NCI-H460 (cell line): ENCODE results near the gene SGPP2. TPM values are rescaled to one million over a fixed set of nuclear protein-coding genes. Genes with fewer than 3 reads are reported as not detected.
"Not testable (repeated sequence)": the region's sequence is repeated elsewhere in the genome, so short reads cannot be mapped to it uniquely, and the experiment has no call there.

Experiments used
- DNase-seq: peaks from one replicate; pipeline ENCODE4 v3.0.0-alpha.2; 2016; ENCODE audit warnings: low read depth; ENCODE audit errors: extremely low read depth
- total RNA-seq: library from RNA; depleted of rRNA; stranded (reverse); fragments of >200 nt; shearing (Covaris generic); gene quantifications from 2 replicates; pipeline ENCODE4 v1.2.3, GENCODE V29; 2014

The SGPP2 gene
- total RNA-seq, 1 experiment from 2014 or later: not detected

DNA sequence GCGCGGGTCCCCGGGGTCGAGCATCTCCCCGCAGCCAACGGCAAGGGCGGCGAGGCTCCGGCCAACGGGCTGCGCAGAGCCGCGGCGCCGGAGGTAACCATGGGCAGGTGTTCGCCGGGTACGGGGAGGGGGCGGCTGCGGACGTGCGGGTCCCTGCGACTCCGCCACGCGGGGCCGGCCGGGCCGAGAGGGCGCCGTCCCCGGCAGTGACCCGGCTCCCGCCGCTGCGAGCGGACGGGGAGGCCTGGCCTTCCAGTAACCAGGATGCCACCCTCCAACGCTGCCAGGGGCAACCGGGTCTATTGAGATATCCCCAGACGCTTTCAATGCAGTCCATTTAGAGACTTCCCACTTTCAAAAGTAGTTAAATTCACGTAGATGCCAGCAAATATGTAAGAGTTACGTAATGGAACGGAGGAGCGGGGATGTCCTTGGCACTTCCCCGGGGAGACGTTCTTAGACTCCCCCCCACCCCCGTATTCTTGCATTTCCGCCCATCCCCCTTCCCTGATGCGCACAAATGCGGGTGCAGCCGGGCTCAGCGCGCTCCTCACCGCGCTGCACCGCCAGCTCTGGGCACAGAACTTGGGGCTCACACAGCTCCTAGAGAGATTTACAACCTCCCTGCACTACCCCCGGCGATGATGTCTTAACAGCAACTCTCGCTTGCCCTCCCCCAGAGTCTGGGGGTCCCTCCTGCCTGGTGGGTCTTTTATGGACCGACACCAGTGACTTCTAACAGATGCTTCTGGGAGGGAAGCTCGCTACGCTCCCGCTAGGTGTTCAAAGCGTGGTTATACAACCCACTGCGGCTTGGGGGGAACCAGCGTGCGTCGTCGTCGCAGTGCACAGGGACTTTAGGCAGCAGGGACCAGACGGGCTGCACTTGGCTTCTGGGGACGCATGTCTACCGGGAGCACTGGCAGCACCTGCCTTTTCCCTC lies 657 bp downstream of the SGPP2 start:
- no peak for DNase-seq

DNA sequence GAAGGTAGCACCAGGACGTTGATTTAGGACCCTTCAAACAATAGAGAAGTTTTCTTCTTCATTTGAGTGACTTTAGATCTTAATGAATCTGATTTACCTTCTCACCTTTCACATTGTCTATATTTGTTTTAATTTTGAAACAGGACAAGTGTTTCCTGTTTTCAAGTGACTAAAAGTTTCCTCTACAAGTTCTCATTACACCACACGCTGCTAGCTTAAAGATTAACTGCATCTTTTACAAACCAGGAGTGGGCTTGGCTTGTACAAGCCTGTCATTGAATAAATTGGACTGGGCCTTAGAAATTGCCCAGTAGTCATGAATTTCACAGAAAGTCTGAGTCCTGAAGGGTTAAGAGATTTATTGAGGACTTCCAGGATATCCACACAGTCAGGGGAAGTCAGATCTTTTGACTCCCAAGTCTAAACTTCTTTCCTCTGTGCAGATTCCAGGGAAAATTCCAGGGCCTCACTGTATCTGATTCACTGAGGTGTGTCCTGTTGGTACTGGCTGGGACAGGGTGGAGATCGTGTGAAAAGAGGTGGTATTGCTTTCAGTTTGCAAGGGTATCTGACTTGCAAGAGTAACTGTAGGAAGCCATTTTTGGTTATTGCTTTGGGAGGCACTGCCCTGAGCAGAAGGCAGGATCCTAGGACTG lies 3.4 kb downstream of the SGPP2 start:
- DNase-seq: no peak

DNA sequence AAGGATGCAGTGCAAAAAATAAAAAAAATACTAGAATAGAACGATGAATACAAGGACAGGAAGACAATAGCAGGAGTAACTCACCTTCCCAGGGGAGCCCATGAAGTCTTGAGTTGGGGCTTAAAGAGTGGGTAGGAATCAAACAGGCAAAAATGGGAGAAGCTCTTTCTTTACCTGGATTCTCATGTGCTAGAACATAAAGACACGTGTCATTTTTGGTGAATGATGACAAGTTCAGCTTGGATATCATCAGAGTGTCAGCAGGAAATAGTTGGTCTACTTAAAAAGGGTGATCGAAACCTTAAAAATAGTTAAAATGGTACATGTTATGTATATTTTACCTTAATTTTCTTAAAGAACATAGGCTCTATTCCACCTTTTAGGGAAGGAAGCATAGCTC lies 5.7 kb downstream of the SGPP2 start:
- DNase-seq: no peak

DNA sequence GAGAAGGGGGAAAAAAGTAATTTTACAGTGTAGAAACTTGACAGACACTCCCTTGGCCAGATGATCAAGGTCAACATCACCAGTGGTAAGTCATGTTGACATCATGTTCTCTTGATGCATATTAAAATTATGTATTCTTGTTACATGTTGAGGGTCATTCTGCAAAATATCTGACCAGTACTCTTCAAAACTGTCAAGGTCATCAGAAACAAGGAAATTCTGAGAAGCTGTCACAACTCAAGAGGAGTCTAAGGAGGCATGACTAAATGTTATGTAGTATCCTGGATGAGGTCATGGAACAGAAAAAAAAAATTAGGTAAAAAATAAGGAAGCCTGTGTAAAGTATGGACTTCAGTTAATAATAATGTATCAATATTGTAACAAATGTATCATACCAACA lies 6.3 kb downstream of the SGPP2 start:
- DNase-seq: no peak

DNA sequence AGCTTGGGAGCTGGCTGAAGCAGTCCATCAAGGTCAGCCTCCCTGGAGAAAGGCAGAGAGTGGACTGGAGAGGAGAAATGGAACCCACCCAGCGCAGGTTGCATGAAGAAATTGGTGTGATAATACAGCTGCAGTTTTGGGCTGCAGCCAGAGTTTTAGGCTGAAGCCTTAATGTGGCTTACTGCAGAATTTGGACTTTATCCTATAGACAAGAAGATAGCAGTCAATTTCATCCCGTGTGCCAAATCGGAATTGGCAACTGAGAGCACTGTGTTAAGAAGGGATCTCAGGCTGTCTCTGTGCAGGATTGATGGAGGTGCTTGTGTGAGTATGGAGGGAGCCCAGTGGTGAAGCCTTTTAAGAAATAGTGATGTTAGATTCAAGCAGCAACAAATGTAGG lies 7.5 kb downstream of the SGPP2 start:
- DNase-seq: no peak

DNA sequence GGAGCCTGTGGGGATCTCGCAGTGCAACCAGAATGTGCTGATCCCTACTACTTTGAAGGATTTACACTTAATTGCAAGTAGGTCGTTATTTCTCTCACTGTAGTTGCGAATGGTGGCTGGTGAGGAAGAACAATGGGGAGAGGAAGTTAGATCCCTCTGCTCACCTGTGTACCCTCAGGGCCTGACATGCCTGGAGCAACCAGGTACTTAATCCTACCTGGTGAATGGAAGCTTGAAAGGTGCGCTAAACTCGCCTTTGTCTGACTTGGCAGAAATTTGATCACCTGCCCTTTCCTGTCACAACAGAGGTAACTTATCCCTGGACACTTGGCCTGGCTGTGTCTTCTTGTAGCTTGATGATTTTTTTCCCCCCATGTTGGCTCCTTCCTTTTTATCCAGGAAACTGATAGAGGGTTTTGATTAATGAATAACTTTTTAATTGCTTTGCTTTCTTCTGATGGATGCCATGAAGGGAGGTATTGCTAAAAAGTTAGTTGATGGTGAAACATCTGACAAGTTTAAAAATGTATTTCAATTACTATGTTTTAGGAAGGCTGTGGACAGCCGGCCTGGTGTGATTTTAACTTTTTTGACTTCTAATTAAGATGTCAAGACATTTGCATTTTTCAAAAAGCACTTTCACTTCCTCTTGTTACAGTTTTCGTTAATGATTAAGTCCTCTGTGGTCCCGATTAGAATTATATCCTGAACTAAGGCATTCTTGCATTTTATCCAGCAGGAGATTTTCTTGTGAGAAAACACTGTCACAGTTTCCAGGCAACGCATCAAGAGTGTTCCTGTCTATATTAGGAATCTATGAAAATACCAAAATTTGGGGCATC lies 9.2 kb downstream of the SGPP2 start:
- no peak for DNase-seq

DNA sequence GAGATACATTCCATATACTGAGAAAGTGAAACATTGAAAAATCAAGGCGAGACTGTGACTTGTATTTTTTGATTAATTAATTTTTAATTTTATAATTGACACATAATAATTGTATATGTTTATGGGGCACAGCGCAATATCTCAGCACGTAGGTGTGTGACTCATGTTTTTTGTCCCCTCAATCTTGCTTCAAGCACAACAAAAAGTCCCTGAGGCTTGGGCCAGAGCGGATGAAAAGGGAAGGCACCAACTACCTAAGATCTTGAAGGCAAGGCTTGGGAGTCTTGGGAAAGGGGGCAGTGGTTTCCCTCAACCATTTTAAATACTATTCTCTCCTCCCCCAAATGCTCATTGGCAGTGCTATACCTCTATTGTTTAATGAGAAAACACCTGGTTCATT lies 9.9 kb downstream of the SGPP2 start:
- no peak for DNase-seq

DNA sequence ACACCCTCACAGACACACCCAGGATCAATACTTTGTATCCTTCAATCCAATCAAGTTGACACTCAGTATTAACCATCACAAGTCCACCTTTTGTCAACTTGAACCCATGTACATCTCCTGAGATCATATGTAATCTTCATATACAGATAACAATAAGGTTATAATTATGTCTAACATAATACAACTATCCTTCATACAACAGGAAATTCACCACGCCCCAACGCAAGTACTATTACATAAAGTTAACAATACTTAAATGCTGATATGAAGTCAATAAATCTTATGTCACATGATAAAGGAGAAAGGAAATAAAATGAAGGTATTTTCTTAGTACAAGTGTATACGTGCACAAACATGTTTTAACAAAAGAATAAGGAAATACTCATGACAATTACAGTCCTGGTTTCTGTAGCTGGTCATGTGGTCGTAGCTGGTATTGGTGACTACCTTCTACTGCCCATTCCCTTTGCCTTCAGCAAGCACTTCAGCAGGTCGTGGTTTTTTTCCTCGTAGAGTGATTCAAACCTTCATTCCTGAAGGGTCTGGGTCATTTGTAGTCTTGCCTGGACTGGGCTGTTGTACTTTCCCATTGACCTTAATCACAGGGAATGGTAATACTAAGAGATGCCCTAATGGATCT lies 11.2 kb downstream of the SGPP2 start:
- not testable (repeated sequence) for DNase-seq

GRCh38 chr2:222436040-222436413 lies 11.7 kb downstream of the SGPP2 start:
- DNase-seq: no peak

- no peak for DNase-seq
Measured at GRCh38 chr2:222439692-222440091, 15.3 kb downstream of the SGPP2 start.

GRCh38 chr2:222440673-222441422 lies 16.5 kb downstream of the SGPP2 start:
- no peak for DNase-seq

GRCh38 chr2:222442665-222443064 lies 18.3 kb downstream of the SGPP2 start:
- no peak for DNase-seq

DNA sequence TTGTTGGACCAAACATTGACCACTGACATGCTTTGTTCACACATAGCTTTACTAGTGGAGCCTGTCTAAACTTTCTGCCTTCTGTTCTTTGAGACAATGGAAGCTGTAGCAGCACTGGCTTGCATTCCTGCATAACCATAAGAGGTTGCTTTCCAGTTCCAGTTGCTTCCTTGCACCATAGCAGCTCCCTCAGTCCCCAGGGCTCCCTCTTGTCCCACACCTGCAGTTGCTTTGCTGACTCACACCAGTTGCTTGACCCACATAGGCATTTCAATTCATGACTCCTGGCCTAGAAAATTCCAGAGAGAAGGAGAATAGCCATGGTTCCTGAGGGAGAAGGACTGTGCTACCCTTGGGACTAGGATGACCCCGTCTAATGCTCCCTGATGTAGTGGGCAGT lies 20.9 kb downstream of the SGPP2 start:
- DNase-seq: no peak

GRCh38 chr2:222447131-222447530 lies 22.8 kb downstream of the SGPP2 start:
- no peak for DNase-seq

DNA sequence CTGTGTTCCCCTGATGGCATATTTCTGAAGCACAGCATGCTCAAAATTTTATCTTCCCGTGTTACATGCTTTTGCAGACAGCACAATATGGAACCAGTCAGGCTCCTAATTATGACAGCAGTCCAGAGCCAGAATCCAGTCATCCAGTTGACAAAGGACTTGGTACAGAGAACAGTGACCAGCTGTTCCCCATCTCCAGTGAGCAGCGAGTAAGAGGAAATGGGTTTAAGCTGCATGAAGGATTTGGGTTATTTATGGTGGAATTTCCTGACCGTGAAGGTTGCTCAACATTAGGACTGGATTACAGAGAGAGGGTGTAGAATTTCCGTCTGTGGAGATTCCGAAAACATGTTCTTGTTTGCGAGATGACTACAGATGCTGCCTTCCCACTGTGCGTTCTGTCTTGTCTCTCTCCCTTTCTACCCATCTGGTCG lies 24.4 kb downstream of the SGPP2 start:
- DNase-seq: no peak

DNA sequence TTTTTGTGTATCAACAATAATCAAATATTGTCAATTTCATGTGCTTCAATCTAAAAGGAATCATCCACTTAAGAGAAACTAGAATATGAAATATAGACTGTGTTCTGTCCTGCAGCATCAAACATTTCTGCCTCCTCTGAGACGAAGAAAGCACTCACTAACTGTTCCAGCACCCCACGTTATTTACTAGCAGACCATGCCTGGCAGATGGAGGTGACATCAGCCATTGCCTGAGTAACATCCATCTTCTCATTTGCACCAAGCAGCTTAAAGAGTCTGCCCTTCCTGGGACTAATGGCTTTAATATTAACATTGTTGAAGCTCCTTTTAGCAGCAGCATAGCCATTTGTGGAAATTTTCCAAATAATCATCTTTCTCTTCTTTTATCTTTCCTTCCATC lies 25.7 kb downstream of the SGPP2 start:
- DNase-seq: no peak

- no peak for DNase-seq
Measured at GRCh38 chr2:222451224-222451674, 26.9 kb downstream of the SGPP2 start.

DNA sequence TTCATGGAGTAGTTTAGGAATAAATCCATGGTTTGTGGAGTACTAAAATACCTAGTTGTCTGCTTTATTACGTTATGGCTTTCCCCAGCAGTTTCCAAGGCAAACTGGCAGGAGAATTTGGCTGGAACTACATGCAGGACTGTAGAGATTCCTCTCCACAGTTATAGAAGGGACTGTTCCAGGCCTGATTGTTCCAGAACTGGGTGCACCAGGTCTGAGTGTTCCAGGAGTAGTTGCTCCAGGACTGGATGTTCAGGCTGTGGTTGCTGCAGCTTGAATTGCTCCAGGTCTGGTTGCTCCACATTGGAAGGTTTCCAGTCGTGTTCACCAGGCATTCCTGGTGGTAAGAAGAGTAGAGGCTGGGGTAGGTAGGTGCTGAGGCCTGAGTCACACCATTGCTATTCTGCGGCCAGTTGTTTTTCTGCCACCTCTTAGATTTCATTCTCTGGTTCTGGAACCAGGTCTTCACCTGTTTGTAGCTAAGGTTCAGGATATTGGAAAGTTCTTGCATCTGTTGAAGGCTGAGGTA lies 28.1 kb downstream of the SGPP2 start:
- DNase-seq: no peak

DNA sequence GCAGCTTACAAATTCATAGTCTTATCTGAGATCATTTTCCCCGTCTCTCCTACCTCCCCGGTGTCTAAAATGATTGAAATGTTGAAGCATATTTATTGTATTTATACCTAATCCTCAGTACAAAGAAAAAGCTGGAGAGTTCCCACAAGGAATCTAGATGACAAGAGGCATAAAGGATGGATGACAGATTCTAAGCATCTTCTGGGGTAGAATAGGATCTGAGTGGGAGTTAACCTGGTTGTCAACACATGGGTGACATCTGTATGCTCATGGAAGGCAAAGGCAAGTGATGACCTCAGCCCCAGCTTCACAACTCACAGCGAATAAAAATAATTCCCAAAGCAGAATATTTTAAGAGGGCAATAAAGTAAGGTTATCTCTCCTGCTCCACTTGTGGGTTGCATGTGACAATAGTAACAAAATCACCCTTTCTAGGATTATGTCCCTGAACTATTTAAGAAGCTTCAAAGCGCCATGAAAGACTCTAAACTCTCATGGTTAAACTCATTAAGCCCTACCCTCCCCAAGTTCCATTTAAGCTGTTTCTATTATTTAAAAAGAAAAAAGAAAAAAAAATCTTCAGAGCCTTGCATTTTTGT lies 32.2 kb downstream of the SGPP2 start:
- DNase-seq: no peak
